DND-41 (cell line): ENCODE data around the gene TMEM259.
A peak's percentile ranks its signal among the peaks of the same experiment; 100 is the strongest.

Experiments used
- ATAC-seq: fragments of 200-7000 bp; cut with Tn5 transposase; 3 replicates; pipeline ENCODE4 v1.9.1; 2021; ENCODE audit warnings: low read depth; ENCODE audit not compliant: insufficient read depth
- DNase-seq: peaks from one replicate; pipeline ENCODE4 v3.0.0-alpha.2; 2020
- H2AFZ ChIP-seq: 2 replicates; pipeline ENCODE4 v1.6.0; 2012; ENCODE audit warnings: low read depth, low read length
- H3K27ac ChIP-seq: 2 replicates; pipeline ENCODE4 v1.5.1; 2012; ENCODE audit warnings: low read length, inconsistent platforms
- H3K27me3 ChIP-seq: fragments of 200-600 bp; sonication (generic); 2 replicates; pipeline ENCODE4 v1.6.0; 2012; ENCODE audit warnings: low read length, mild to moderate bottlenecking, inconsistent platforms; ENCODE audit not compliant: insufficient read depth, poor library complexity
- H3K36me3 ChIP-seq: 2 replicates; pipeline ENCODE4 v1.5.1; 2012; ENCODE audit warnings: low read length, inconsistent platforms; ENCODE audit not compliant: insufficient read depth
- H3K4me1 ChIP-seq: 2 replicates; pipeline ENCODE4 v1.5.1; 2012; ENCODE audit warnings: mild to moderate bottlenecking, low read length; ENCODE audit not compliant: insufficient read depth
- H3K4me2 ChIP-seq: 2 replicates; pipeline ENCODE4 v1.6.0; 2012; ENCODE audit warnings: mild to moderate bottlenecking, moderate library complexity, low read length, inconsistent platforms; ENCODE audit not compliant: insufficient read depth
- H3K4me3 ChIP-seq, 2 experiments: fragments of 200-600 bp in 1 of 2; shearing (Covaris generic) in 1 of 2; 2 replicates each; pipeline ENCODE4 v1.5.1; 2012 to 2016; ENCODE audit warnings: inconsistent platforms in 2 of 2, low read length in 2 of 2, mild to moderate bottlenecking in 2 of 2, low read depth in 1 of 2, moderate library complexity in 1 of 2
- H3K79me2 ChIP-seq: 2 replicates; pipeline ENCODE4 v1.6.0; 2012; ENCODE audit warnings: low read length, inconsistent platforms; ENCODE audit not compliant: insufficient read depth
- H3K9ac ChIP-seq: 2 replicates; pipeline ENCODE4 v1.6.0; 2012; ENCODE audit warnings: low read depth, mild to moderate bottlenecking, inconsistent platforms, low read length, moderate library complexity
- H3K9me3 ChIP-seq: 2 replicates; pipeline ENCODE4 v1.5.1; 2012; ENCODE audit warnings: low read length, moderate library complexity, mild to moderate bottlenecking, inconsistent platforms; ENCODE audit not compliant: insufficient read depth, severe bottlenecking
- H4K20me1 ChIP-seq: 2 replicates; pipeline ENCODE4 v1.6.0; 2012; ENCODE audit warnings: low read length; ENCODE audit not compliant: insufficient read depth
- EZH2 ChIP-seq: IDR thresholded peaks from 3 replicates; pipeline ENCODE4 v1.6.1; 2012; ENCODE audit warnings: borderline replicate concordance, low read depth, mild to moderate bottlenecking, moderate library complexity, low read length, inconsistent platforms; ENCODE audit not compliant: severe bottlenecking
- TF ChIP-seq, protein P1 (sequence below): IDR thresholded peaks from 2 replicates; pipeline ENCODE4 v1.5.1; 2012; ENCODE audit warnings: borderline replicate concordance, low read length, moderate library complexity, mild to moderate bottlenecking; ENCODE audit not compliant: poor library complexity, severe bottlenecking; ENCODE audit errors: extremely low read depth

Gene TMEM259

DNA sequence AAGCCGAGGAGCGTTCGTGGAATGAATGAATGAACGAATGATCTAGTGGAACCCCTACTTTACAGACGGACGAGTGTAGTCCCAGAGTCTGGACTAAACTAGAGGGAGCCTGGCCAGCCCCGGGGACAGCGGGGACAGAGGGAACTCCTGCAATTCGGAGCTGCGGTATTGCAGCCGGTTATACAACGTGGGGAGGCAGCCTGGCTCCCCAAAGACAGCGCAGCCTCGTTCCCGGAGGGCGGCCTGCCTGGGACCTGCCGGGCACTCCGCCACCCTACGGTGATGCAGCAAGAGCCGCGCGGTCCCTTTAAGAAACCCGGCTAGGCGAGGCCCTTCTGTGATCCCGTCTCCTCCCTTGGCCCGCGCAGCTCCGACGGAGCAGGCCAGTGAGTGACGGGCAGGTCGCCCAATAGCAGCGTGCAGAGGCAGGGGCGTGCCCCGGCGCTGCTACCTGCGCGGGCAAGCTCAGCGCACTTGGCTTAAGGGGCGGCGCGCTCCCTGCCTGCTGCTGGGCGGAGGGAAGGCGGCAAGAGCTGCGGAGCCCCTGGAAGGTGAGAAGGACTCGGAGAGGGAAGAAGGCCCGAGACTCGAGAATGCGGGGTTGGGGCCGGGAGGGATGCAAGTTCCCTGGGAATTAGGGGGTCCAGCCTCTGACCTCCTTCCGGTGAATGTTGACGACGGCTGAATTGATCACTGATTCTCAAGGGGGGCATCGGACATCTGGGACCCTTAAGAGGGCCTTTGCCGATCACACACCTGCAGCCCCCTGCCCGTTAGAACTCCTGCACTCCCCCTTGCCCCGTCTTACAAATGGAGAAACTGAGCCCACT, 18.9 kb upstream of the TMEM259 start, which contains the start of gene ABCA7:
Gene ABCA7, plus strand, starts transcription at position 462 of the 830 bp plus-strand sequence. CDS start 1,255 bp downstream, outside the sequence.
- H3K79me2 ChIP-seq: no peaks in the 10 kb centered on the region
- H3K9me3 ChIP-seq: no peaks in the 10 kb centered on the region
- H2AFZ ChIP-seq: peak within 1 kb of the TSS; percentile 75
- TF ChIP-seq, protein P1, sequence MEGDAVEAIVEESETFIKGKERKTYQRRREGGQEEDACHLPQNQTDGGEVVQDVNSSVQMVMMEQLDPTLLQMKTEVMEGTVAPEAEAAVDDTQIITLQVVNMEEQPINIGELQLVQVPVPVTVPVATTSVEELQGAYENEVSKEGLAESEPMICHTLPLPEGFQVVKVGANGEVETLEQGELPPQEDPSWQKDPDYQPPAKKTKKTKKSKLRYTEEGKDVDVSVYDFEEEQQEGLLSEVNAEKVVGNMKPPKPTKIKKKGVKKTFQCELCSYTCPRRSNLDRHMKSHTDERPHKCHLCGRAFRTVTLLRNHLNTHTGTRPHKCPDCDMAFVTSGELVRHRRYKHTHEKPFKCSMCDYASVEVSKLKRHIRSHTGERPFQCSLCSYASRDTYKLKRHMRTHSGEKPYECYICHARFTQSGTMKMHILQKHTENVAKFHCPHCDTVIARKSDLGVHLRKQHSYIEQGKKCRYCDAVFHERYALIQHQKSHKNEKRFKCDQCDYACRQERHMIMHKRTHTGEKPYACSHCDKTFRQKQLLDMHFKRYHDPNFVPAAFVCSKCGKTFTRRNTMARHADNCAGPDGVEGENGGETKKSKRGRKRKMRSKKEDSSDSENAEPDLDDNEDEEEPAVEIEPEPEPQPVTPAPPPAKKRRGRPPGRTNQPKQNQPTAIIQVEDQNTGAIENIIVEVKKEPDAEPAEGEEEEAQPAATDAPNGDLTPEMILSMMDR: peak; percentile 18
- no peak for TF ChIP-seq EZH2
- H3K4me3 ChIP-seq: peak within 1 kb of the TSS; percentile 39 to 79
- peak within 1 kb of the TSS; percentile 62 for H3K9ac ChIP-seq
- H3K4me1 ChIP-seq: peaks cover 48% of the 10 kb centered on the region
- H3K36me3 ChIP-seq: peaks cover 15% of the 10 kb centered on the region
- peak within 1 kb of the TSS; percentile 54 for H3K27ac ChIP-seq
- DNase-seq: peak; percentile 99
- peaks cover 8% of the 10 kb centered on the region; the same call in 1 of the 2 replicates for H4K20me1 ChIP-seq
- no peaks in the 10 kb centered on the region for H3K27me3 ChIP-seq
- H3K4me2 ChIP-seq: peak within 1 kb of the TSS; percentile 95
- peak; percentile 97 for ATAC-seq

DNA sequence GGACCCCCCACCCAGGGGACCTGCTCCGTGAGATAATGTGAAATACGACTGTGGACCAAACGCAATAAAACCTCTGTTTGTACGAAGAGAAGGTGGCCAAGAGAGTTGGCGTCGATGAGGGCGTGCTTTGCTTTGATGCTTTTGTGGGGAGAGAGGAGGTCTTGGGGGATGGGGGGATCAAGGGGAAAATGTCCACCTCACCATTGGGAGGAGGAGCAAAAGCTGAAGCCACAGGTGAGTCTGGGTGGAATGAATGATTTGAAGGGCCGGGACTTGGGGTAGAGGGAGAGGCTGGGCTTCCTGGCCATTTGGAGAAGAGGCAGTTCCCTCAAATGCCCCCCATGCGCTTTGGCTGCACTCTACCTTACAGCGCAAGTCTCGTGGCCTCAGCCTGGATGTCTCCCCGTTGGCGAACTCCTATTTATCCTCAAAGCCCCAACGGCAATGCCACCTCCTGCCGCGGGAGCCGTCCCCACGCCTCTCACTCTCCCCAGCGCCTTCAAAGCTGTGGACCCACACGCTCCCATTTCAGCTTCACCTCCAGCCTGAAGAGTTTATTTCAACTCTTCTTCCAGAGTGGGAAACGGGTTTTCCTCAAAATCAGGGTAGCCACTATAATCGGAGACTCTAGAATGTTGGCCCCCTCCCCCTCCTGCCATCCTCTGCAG, 18.2 kb upstream of the TMEM259 start:
- Histone ChIP-seq H3K4me1 (peaks cover 48% of the 10 kb centered on the region), H3K36me3 (peaks cover 10% of the 10 kb centered on the region), H3K27ac (peak overlapping the region; percentile 51; the same call in 1 of the 2 replicates), H3K9ac (peak overlapping the region; percentile 62), H4K20me1 (peaks cover 8% of the 10 kb centered on the region; the same call in 1 of the 2 replicates), H3K4me2 (peak overlapping the region; percentile 95), H3K27me3 (no peaks in the 10 kb centered on the region), H3K4me3 (peak overlapping the region in 1 of 2 experiments; percentile 79; a peak in 2 of 4 replicates), H3K79me2 (no peaks in the 10 kb centered on the region), H3K9me3 (no peaks in the 10 kb centered on the region), H2AFZ (peak overlapping the region; percentile 75)
- TF ChIP-seq EZH2: no peak
- TF ChIP-seq, protein P1: no peak
- no peak for DNase-seq
- ATAC-seq: no peak

DNA sequence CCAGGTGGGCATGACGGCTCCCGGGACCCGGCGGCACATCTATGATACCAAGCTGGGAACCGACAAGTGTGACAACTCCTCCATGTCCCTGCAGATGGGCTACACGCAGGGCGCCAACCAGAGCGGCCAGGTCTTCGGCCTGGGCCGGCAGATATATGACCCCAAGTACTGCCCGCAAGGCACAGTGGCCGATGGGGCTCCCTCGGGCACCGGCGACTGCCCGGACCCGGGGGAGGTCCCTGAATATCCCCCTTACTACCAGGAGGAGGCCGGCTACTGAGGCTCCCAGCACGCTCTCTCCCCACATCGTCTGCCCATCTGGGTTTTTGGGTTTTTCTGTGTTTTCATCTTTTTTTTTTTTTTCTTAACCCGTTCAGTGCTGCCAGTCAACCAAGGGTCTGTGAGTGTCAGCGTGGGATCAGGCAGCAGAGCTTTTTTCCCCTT, 16.7 kb upstream of the TMEM259 start:
- Histone ChIP-seq H3K9ac (peak overlapping the region; percentile 39), H3K9me3 (no peaks in the 10 kb centered on the region), H3K36me3 (peaks cover 7% of the 10 kb centered on the region), H4K20me1 (0 out of 2 replicates have a peak, but pooled peaks cover 5% of the 10 kb centered on the region), H2AFZ (peak overlapping the region; percentile 64), H3K4me1 (peaks cover 48% of the 10 kb centered on the region), H3K27ac (peak overlapping the region; percentile 68), H3K27me3 (no peaks in the 10 kb centered on the region), H3K79me2 (no peaks in the 10 kb centered on the region), H3K4me2 (peak overlapping the region; percentile 57), H3K4me3 (peak overlapping the region in 1 of 2 experiments; percentile 28; a peak in 2 of 4 replicates)
- DNase-seq (no peak), ATAC-seq (no peak)
- no peak for TF ChIP-seq EZH2
- TF ChIP-seq, protein P1: no peak
